Panc1 (cell line): Measurements from ENCODE around the gene COA6. TPM values are rescaled to one million over a fixed set of nuclear protein-coding genes. Genes with fewer than 3 reads are reported as not detected.

Experiments
- ATAC-seq: fragments of 200-7000 bp; cut with Tn5 transposase; 2 replicates; pipeline ENCODE4 v1.9.1; 2020; ENCODE audit warnings: mild to moderate bottlenecking, moderate library complexity
- BruUV-seq: library from RNA; stranded (reverse); fragments of 400-500 nt; replicated peaks from 2 replicates; lab custom pipeline; 2021; lab: Mats Ljungman, UMichigan
- CTCF ChIA-PET: fragments of 300-600 bp; sonication (Branson Sonifier 250); formaldehyde crosslinking; loops from one replicate; lab custom pipeline; 2022; ENCODE audit warnings: antibody characterized with exemption; lab: Charles Lee
- POLR2A ChIA-PET: fragments of 300-600 bp; sonication (Branson Sonifier 250); formaldehyde crosslinking; loops from one replicate; lab custom pipeline; 2022; ENCODE audit warnings: antibody characterized with exemption; lab: Charles Lee
- DNase-seq: peaks from one replicate; pipeline ENCODE4 v3.0.0-alpha.2; 2010; ENCODE audit warnings: low read depth, low spot score
- H3K27ac ChIP-seq: 2 replicates; pipeline ENCODE4 v1.5.1; 2011; ENCODE audit warnings: mild to moderate bottlenecking, low read length, inconsistent platforms
- H3K27me3 ChIP-seq: fragments of 200-500 bp; sonication (Bioruptor generic); 2 replicates; pipeline ENCODE4 v1.6.0; 2014; ENCODE audit warnings: low read length, inconsistent platforms; ENCODE audit not compliant: control insufficient read depth, insufficient read depth
- H3K36me3 ChIP-seq: fragments of 200-500 bp; sonication (Bioruptor generic); 2 replicates; pipeline ENCODE4 v1.5.1; 2014; ENCODE audit warnings: inconsistent platforms, mild to moderate bottlenecking, low read length, moderate library complexity; ENCODE audit not compliant: control insufficient read depth, insufficient read depth
- H3K4me1 ChIP-seq: 2 replicates; pipeline ENCODE4 v1.5.1; 2011; ENCODE audit warnings: inconsistent platforms, mild to moderate bottlenecking, low read length, moderate library complexity; ENCODE audit not compliant: control insufficient read depth, insufficient read depth
- H3K4me3 ChIP-seq, 2 experiments: 2 replicates each; pipeline ENCODE4 v1.5.1; 2011 to 2012; ENCODE audit warnings: low read depth in 2 of 2, low read length in 2 of 2, mild to moderate bottlenecking in 2 of 2, inconsistent platforms in 1 of 2, moderate library complexity in 1 of 2
- H3K9me3 ChIP-seq: fragments of 200-500 bp; sonication (Bioruptor generic); 2 replicates; pipeline ENCODE4 v1.5.1; 2014; ENCODE audit warnings: low read depth, mild to moderate bottlenecking, inconsistent platforms, low read length, moderate library complexity; ENCODE audit not compliant: control insufficient read depth, insufficient read depth
- POLR2AphosphoS5 ChIP-seq: IDR thresholded peaks from 2 replicates; pipeline ENCODE4 v1.6.1; 2012; ENCODE audit warnings: mild to moderate bottlenecking, low read depth, low read length, moderate library complexity
- SIN3A ChIP-seq: IDR thresholded peaks from 2 replicates; pipeline ENCODE4 v1.6.1; 2012; ENCODE audit warnings: low read depth, mild to moderate bottlenecking, low read length, moderate library complexity, borderline replicate concordance; ENCODE audit not compliant: insufficient read depth
- TCF7L2 ChIP-seq: IDR thresholded peaks from 2 replicates; pipeline ENCODE4 v1.6.1; 2011; ENCODE audit warnings: mild to moderate bottlenecking, low read depth, low read length, inconsistent platforms
- in situ Hi-C: cut with HindIII; loops from 2 replicates; pipeline ENCODE4 v1.10.0; 2016; ENCODE audit warnings: low sequenced_read_pairs, low pct_unique_long_range_greater_than_20kb
- intact Hi-C: fragments of 100-400 bp; cut with micrococcal nuclease; formaldehyde crosslinking; loops from one replicate; pipeline ENCODE4 v1.10.0; 2022; ENCODE audit not compliant: unreplicated experiment
- total RNA-seq: library from RNA; stranded (reverse); gene quantifications from one replicate; pipeline ENCODE4 v1.2.1, GENCODE V29; 2021; ENCODE audit not compliant: unreplicated experiment
- TF ChIP-seq, protein P1 (sequence below): fragments of 450-650 bp; IDR thresholded peaks from 2 replicates; pipeline ENCODE4 v1.5.1; 2017; ENCODE audit warnings: mild to moderate bottlenecking
- TF ChIP-seq, protein P2 (sequence below), 2 experiments: IDR thresholded peaks; 2 replicates each; pipeline ENCODE4 v1.6.1; 2011 to 2012; ENCODE audit warnings: low read depth in 2 of 2, control low read depth in 1 of 2, low read length in 1 of 2, mild to moderate bottlenecking in 1 of 2, moderate library complexity in 1 of 2; ENCODE audit not compliant: insufficient read depth in 1 of 2

COA6 gene
- total RNA-seq, 1 experiment from 2014 or later: 50.1 TPM

DNA sequence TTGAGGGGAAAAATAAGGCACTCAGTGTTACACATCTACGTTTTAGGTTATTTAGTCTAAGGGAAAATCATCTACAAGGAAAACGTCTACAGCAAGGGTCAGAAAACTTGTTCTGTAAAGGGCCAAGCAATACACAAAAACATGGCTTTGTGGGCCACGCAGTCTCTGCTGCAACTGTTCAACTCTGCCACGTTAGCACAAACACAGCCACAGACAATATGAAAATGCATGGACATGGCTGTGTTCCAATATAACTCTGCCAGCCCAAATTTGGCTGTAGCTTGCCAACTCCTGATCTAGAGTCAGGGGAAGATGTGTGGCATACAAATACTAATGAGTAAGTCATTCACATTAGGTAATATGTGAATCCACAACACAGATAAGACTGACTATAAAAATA lies 40.7 kb downstream of the COA6 start:
- ChIA-PET POLR2A (no interaction called here), CTCF (interaction anchor here (0.8 kb wide), 1 partner anchor 9 kb away, joined by 3 read pairs; no protein-coding TSS in a partner anchor)

DNA sequence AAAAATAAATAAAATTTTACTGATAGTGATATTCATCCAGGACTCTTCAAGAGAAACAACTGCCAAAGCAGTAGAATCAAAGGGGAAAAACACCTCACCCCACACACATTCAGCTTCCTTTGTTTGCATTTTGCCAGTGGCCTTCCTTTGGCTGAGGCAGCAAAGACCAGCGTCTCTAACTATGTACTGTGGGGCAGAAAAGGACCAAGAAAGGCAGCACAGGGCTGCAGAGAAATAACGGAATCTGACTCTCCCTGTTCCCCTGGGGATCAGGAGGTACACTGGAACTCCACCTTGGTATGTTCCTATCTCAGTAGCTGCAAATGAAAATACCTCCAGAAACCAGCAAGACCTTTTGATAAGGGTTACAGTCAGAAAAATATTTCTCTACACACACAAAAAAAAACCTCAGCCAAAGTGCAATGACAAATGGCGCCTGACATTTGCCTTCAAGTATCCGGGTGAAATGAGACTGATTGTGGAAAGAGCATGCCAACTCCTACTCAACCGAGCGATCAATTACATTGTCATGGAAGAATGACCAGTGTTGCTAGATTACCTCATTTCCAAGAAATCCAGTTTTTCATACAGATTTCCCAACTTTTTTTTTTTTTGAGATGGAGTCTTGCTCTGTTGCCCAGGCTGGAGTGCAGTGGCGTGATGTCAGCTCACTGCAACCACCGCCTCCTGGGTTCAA lies 54.8 kb downstream of the COA6 start:
- H3K27ac ChIP-seq: no peak overlapping the region
- intact Hi-C loops (no loop called here), in situ Hi-C loops (no loop called here)
- CTCF ChIA-PET: interaction anchor here (0.7 kb wide), 1 partner anchor 988 kb away, joined by 3 read pairs; no protein-coding TSS in a partner anchor
- H3K9me3 ChIP-seq: no peaks in the 10 kb centered on the region
- DNase-seq (no peak), ATAC-seq (no peak)
- peaks cover 39% of the 10 kb centered on the region for H3K36me3 ChIP-seq
- no peak overlapping the region for H3K4me3 ChIP-seq
- no TSS peak for BruUV-seq
- POLR2A ChIA-PET: no interaction called here
- TF ChIP-seq, protein P1, sequence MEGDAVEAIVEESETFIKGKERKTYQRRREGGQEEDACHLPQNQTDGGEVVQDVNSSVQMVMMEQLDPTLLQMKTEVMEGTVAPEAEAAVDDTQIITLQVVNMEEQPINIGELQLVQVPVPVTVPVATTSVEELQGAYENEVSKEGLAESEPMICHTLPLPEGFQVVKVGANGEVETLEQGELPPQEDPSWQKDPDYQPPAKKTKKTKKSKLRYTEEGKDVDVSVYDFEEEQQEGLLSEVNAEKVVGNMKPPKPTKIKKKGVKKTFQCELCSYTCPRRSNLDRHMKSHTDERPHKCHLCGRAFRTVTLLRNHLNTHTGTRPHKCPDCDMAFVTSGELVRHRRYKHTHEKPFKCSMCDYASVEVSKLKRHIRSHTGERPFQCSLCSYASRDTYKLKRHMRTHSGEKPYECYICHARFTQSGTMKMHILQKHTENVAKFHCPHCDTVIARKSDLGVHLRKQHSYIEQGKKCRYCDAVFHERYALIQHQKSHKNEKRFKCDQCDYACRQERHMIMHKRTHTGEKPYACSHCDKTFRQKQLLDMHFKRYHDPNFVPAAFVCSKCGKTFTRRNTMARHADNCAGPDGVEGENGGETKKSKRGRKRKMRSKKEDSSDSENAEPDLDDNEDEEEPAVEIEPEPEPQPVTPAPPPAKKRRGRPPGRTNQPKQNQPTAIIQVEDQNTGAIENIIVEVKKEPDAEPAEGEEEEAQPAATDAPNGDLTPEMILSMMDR: no peak
- TF ChIP-seq SIN3A (no peak), TCF7L2 (no peak), POLR2AphosphoS5 (no peak)
- TF ChIP-seq, protein P2, sequence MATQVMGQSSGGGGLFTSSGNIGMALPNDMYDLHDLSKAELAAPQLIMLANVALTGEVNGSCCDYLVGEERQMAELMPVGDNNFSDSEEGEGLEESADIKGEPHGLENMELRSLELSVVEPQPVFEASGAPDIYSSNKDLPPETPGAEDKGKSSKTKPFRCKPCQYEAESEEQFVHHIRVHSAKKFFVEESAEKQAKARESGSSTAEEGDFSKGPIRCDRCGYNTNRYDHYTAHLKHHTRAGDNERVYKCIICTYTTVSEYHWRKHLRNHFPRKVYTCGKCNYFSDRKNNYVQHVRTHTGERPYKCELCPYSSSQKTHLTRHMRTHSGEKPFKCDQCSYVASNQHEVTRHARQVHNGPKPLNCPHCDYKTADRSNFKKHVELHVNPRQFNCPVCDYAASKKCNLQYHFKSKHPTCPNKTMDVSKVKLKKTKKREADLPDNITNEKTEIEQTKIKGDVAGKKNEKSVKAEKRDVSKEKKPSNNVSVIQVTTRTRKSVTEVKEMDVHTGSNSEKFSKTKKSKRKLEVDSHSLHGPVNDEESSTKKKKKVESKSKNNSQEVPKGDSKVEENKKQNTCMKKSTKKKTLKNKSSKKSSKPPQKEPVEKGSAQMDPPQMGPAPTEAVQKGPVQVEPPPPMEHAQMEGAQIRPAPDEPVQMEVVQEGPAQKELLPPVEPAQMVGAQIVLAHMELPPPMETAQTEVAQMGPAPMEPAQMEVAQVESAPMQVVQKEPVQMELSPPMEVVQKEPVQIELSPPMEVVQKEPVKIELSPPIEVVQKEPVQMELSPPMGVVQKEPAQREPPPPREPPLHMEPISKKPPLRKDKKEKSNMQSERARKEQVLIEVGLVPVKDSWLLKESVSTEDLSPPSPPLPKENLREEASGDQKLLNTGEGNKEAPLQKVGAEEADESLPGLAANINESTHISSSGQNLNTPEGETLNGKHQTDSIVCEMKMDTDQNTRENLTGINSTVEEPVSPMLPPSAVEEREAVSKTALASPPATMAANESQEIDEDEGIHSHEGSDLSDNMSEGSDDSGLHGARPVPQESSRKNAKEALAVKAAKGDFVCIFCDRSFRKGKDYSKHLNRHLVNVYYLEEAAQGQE (IDR thresholded peaks at IDR 0.05; ENCODE audit: insufficient read depth in 1 of 2, low read depth in 2 of 2, low read length in 1 of 2): no peak
- no peaks in the 10 kb centered on the region for H3K27me3 ChIP-seq
- no peaks in the 10 kb centered on the region for H3K4me1 ChIP-seq

More for the DNA sequence above, 40.7 kb downstream of the COA6 start:
- H3K4me1 ChIP-seq: no peaks in the 10 kb centered on the region
- no peaks in the 10 kb centered on the region for H3K27me3 ChIP-seq
- H3K9me3 ChIP-seq: no peaks in the 10 kb centered on the region
- no TSS peak for BruUV-seq
- no peak for ATAC-seq
- intact Hi-C loops (no loop called here), in situ Hi-C loops (no loop called here)
- H3K27ac ChIP-seq: no peak overlapping the region
- DNase-seq: no peak
- no peak overlapping the region for H3K4me3 ChIP-seq
- peaks cover 16% of the 10 kb centered on the region; the same call in 1 of the 2 replicates for H3K36me3 ChIP-seq
- TF ChIP-seq, protein P2 (IDR thresholded peaks at IDR 0.05; ENCODE audit: insufficient read depth in 1 of 2, low read depth in 2 of 2, low read length in 1 of 2): no peak
- no peak for TF ChIP-seq SIN3A
- TF ChIP-seq, protein P1: no peak
- no peak for TF ChIP-seq TCF7L2
- no peak for TF ChIP-seq POLR2AphosphoS5
